BLaER1 treated with 17β-estradiol and CSF1 and Interleukin-3, amounts not matched to agents 10 nM and 100 nM (cell line): Measurements from ENCODE around the gene LRRC46.

Experiments
- H3K27ac ChIP-seq, 11 experiments: shearing (Covaris generic); formaldehyde crosslinking; 2 replicates each; pipeline ENCODE4 v1.8.1; 2022
- H3K27me3 ChIP-seq, 11 experiments: shearing (Covaris generic); formaldehyde crosslinking; 2 replicates each; pipeline ENCODE4 v1.8.1; 2022
- H3K36me3 ChIP-seq, 11 experiments: shearing (Covaris generic); formaldehyde crosslinking; 2 replicates each; pipeline ENCODE4 v1.8.1; 2022
- H3K4me1 ChIP-seq, 10 experiments: shearing (Covaris generic); formaldehyde crosslinking; 2 replicates each; pipeline ENCODE4 v1.8.1; 2022
- H3K4me2 ChIP-seq, 11 experiments: shearing (Covaris generic); formaldehyde crosslinking; 2 replicates each; pipeline ENCODE4 v1.8.1; 2022
- H3K4me3 ChIP-seq, 10 experiments: shearing (Covaris generic); formaldehyde crosslinking; 2 replicates each; pipeline ENCODE4 v1.8.1; 2022
- H3K9ac ChIP-seq, 11 experiments: shearing (Covaris generic); formaldehyde crosslinking; 2 replicates each; pipeline ENCODE4 v1.8.1; 2022
- H3K9me3 ChIP-seq, 11 experiments: shearing (Covaris generic); formaldehyde crosslinking; replicated peaks in 1 of 11; 2 replicates each; pipeline ENCODE4 v1.8.1; 2022
- H4K20me1 ChIP-seq, 11 experiments: shearing (Covaris generic); formaldehyde crosslinking; 2 replicates each; pipeline ENCODE4 v1.8.1; 2022
- Cebpa-rat ChIP-seq, 11 experiments: shearing (Covaris generic); IDR thresholded peaks; 2 replicates each; pipeline ENCODE4 v1.8.1; 2022

LRRC46 gene

DNA sequence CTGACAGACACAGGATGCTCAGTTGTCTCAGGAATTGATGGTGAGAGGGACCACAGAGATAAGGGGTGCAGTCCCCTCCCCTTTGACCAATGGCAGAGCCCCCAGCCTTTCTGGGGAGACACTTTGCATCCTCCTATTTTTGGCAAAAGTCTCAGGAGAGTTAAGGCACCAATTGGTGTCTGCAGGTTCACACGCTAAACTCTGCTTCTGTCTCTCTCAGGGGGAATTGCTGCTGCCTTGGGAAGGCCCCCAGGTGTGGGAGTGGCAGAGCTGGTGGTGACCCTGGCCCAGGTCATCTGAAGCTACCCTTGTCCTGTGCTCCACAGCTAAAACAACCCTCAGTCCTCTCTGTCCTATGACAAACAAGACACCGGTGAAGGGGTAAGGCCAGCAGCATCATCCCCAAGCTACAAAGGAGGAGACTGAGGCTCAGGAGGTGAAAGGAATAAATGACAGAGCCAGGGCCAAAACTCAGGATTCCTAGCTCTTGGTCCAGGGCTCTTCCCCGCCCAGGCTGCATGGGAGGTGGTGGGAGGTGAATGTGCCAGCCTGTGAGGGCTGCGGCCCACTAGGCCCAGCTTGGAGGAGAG, 30.2 kb upstream of the LRRC46 start:
- Histone ChIP-seq H3K9ac (no peak overlapping the region), H3K4me3 (no peak overlapping the region), H3K27ac (no peak overlapping the region), H3K9me3 (no peaks in the 10 kb centered on the region), H3K4me1 (peaks cover 9 to 49% (median 29%) of the 10 kb centered on the region in 10 experiments), H4K20me1 (peaks cover 0 to 25% (median 0%) of the 10 kb centered on the region in 11 experiments; a peak in 6 of 22 replicates), H3K4me2 (no peak overlapping the region), H3K27me3 (no peaks in the 10 kb centered on the region), H3K36me3 (no peaks in the 10 kb centered on the region)
- TF ChIP-seq Cebpa-rat (IDR thresholded peaks at IDR 0.05), result no peak

- Histone ChIP-seq H3K4me3 (no peak overlapping the region), H3K27ac (no peak overlapping the region), H4K20me1 (peaks cover 0 to 31% (median 0%) of the 10 kb centered on the region in 11 experiments; a peak in 6 of 22 replicates), H3K4me1 (peaks cover 9 to 55% (median 32%) of the 10 kb centered on the region in 10 experiments), H3K27me3 (no peaks in the 10 kb centered on the region), H3K36me3 (peaks cover under 1 to 4% (median 3%) of the 10 kb centered on the region in 11 experiments; a peak in 17 of 22 replicates), H3K9me3 (no peaks in the 10 kb centered on the region), H3K4me2 (peak overlapping the region in 5 of 11 experiments; percentile 20 to 45 (median 36); a peak in 5 of 22 replicates), H3K9ac (no peak overlapping the region)
- TF ChIP-seq Cebpa-rat (IDR thresholded peaks at IDR 0.05), result no peak
Measured at GRCh38 chr17:47801906-47802305, 29.6 kb upstream of the LRRC46 start.

GRCh38 chr17:47802341-47803022, 29.0 kb upstream of the LRRC46 start:
- Histone ChIP-seq H3K27ac (no peak overlapping the region), H3K9ac (no peak overlapping the region), H3K27me3 (no peaks in the 10 kb centered on the region), H3K4me3 (no peak overlapping the region), H4K20me1 (peaks cover 0 to 37% (median 0%) of the 10 kb centered on the region in 11 experiments; a peak in 6 of 22 replicates), H3K36me3 (peaks cover 6 to 10% (median 9%) of the 10 kb centered on the region in 11 experiments; a peak in 21 of 22 replicates), H3K4me2 (peak overlapping the region in 5 of 11 experiments; percentile 20 to 45 (median 36); a peak in 5 of 22 replicates), H3K4me1 (peaks cover 9 to 57% (median 33%) of the 10 kb centered on the region in 10 experiments), H3K9me3 (no peaks in the 10 kb centered on the region)
- TF ChIP-seq Cebpa-rat (IDR thresholded peaks at IDR 0.05), result no peak

GRCh38 chr17:47803201-47803600, 28.3 kb upstream of the LRRC46 start:
- Histone ChIP-seq H3K27me3 (no peaks in the 10 kb centered on the region), H3K9ac (no peak overlapping the region), H3K4me2 (peak overlapping the region in 1 of 11 experiments; percentile 87; a peak in 2 of 22 replicates), H3K9me3 (no peaks in the 10 kb centered on the region), H3K36me3 (peaks cover 14 to 17% (median 16%) of the 10 kb centered on the region in 11 experiments), H3K4me1 (peaks cover 9 to 57% (median 33%) of the 10 kb centered on the region in 10 experiments), H3K27ac (no peak overlapping the region), H3K4me3 (no peak overlapping the region), H4K20me1 (peaks cover 0 to 44% (median 0%) of the 10 kb centered on the region in 11 experiments; a peak in 6 of 22 replicates)
- no peak for TF ChIP-seq Cebpa-rat (IDR thresholded peaks at IDR 0.05)

GRCh38 chr17:47803751-47804150, 27.7 kb upstream of the LRRC46 start:
- Histone ChIP-seq H3K27ac (no peak overlapping the region), H3K9ac (no peak overlapping the region), H3K27me3 (no peaks in the 10 kb centered on the region), H4K20me1 (peaks cover 0 to 47% (median 0%) of the 10 kb centered on the region in 11 experiments; a peak in 6 of 22 replicates), H3K36me3 (peaks cover 19 to 23% (median 21%) of the 10 kb centered on the region in 11 experiments), H3K4me2 (peak overlapping the region in 2 of 11 experiments; percentile 68 to 87; a peak in 3 of 22 replicates), H3K4me1 (peaks cover 9 to 57% (median 33%) of the 10 kb centered on the region in 10 experiments), H3K9me3 (no peaks in the 10 kb centered on the region), H3K4me3 (no peak overlapping the region)
- no peak for TF ChIP-seq Cebpa-rat (IDR thresholded peaks at IDR 0.05)

GRCh38 chr17:47804461-47804860, 27.0 kb upstream of the LRRC46 start:
- TF ChIP-seq Cebpa-rat (IDR thresholded peaks at IDR 0.05), result no peak
- Histone ChIP-seq H3K27ac (no peak overlapping the region), H3K27me3 (no peaks in the 10 kb centered on the region), H3K4me3 (no peak overlapping the region), H3K4me2 (peak overlapping the region in 7 of 11 experiments; percentile 53 to 89 (median 75); a peak in 13 of 22 replicates), H3K9me3 (no peaks in the 10 kb centered on the region), H3K36me3 (peaks cover 26 to 30% (median 28%) of the 10 kb centered on the region in 11 experiments), H3K4me1 (peaks cover 9 to 57% (median 33%) of the 10 kb centered on the region in 10 experiments), H4K20me1 (peaks cover 0 to 54% (median 0%) of the 10 kb centered on the region in 11 experiments; a peak in 6 of 22 replicates), H3K9ac (no peak overlapping the region)

GRCh38 chr17:47806026-47806912, 25.2 kb upstream of the LRRC46 start:
- H3K9ac ChIP-seq, result peak overlapping the region in 4 of 11 experiments; percentile 11 to 40 (median 22); a peak in 4 of 22 replicates
- peaks cover 0 to 65% (median 0%) of the 10 kb centered on the region in 11 experiments; a peak in 7 of 22 replicates for H4K20me1 ChIP-seq
- peaks cover 39 to 48% (median 44%) of the 10 kb centered on the region in 11 experiments for H3K36me3 ChIP-seq
- peak overlapping the region; percentile 41 to 89 (median 68); a peak in 18 of 22 replicates for H3K4me2 ChIP-seq
- no peaks in the 10 kb centered on the region for H3K27me3 ChIP-seq
- H3K4me3 ChIP-seq, result no peak overlapping the region
- peaks cover 9 to 57% (median 38%) of the 10 kb centered on the region in 10 experiments for H3K4me1 ChIP-seq
- H3K9me3 ChIP-seq, result no peaks in the 10 kb centered on the region
- no peak for TF ChIP-seq Cebpa-rat (IDR thresholded peaks at IDR 0.05)
- peak overlapping the region in 4 of 11 experiments; percentile 10 to 56 (median 32); a peak in 5 of 22 replicates for H3K27ac ChIP-seq

DNA sequence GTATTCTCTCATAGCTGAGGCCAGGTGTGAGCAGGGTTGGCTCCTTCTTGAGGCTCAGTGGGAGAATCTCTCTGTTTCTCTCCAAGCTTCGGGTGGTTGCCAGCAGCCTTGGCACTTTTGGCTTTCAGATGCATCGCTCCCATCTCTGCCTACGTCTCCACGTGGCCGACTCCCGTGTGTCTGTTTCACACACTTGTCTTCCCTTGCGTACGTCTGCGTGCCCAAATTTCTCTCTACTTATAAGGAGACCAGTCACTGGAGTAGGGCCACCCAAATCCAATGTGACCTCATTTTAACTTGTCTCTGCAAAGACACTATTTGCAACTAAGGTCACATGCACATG, 24.6 kb upstream of the LRRC46 start:
- peaks cover 9 to 55% (median 38%) of the 10 kb centered on the region in 10 experiments for H3K4me1 ChIP-seq
- H3K4me2 ChIP-seq, result peak overlapping the region in 5 of 11 experiments; percentile 53 to 89 (median 78); a peak in 7 of 22 replicates
- H4K20me1 ChIP-seq, result peaks cover 0 to 64% (median 0%) of the 10 kb centered on the region in 11 experiments; a peak in 7 of 22 replicates
- H3K9me3 ChIP-seq, result no peaks in the 10 kb centered on the region
- H3K27me3 ChIP-seq, result no peaks in the 10 kb centered on the region
- H3K9ac ChIP-seq, result no peak overlapping the region
- H3K36me3 ChIP-seq, result peaks cover 43 to 53% (median 50%) of the 10 kb centered on the region in 11 experiments
- no peak for TF ChIP-seq Cebpa-rat (IDR thresholded peaks at IDR 0.05)
- 0 out of 22 replicates have a peak overlapping the region, but pooled peaks of 1 of the 11 experiments have one; percentile 56 for H3K27ac ChIP-seq
- H3K4me3 ChIP-seq, result no peak overlapping the region
